ENCODE data around the gene CCNI.

The CCNI gene

DNA sequence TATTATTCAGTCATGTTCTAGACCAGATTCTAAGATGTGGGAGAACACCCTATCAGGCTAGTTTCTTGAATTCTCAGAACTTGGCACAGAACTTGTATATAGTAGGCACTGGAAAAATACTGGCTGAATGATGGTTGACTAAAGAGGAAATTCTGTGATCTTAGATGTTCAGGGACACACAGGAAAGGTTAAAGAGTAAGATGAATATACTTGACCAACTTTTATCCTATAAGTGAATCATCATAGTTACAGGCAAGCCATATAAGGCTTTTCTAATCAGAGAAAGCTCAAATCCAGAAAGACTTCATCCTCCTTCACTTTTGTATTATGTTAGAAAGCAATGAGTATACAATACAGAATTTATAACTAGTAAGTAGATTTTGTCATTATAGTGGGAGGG lies 72.4 kb downstream of the CCNI start:
- H3K4ac ChIP-seq (ENCODE audit: low read depth, low read length) = no peak overlapping the region
- no peak overlapping the region for H3K56ac ChIP-seq (ENCODE audit: low read length)
- H3K27ac ChIP-seq (ENCODE audit: low read depth, low read length) = no peak overlapping the region
- H4K5ac ChIP-seq (ENCODE audit: low read length) = no peak overlapping the region
- no peak for DNase-seq
- H3K4me2 ChIP-seq (ENCODE audit: low read length) = no peak overlapping the region
- H3K27me3 ChIP-seq (ENCODE audit: insufficient read depth, low read length, poor library complexity) = no peaks in the 10 kb centered on the region
- no peaks in the 10 kb centered on the region for H3K79me2 ChIP-seq (ENCODE audit: control insufficient read depth, insufficient read depth, low read length)
- no peak overlapping the region for H3K23ac ChIP-seq (ENCODE audit: low read length)
- H2BK5ac ChIP-seq (ENCODE audit: low read length) = no peak overlapping the region
- no peak overlapping the region for H3K4me3 ChIP-seq (ENCODE audit: low read length)
- no peak overlapping the region for H2AK5ac ChIP-seq (ENCODE audit: low read length)
- no peak overlapping the region for H2BK15ac ChIP-seq (replicated peaks; ENCODE audit: low read depth)
- peaks cover 10% of the 10 kb centered on the region for H3K36me3 ChIP-seq (ENCODE audit: control insufficient read depth, insufficient read depth, low read length)
- H3K9ac ChIP-seq (ENCODE audit: low read length) = no peak overlapping the region
- no peak overlapping the region for H2BK120ac ChIP-seq (ENCODE audit: low read depth, low read length)
- peaks cover 7% of the 10 kb centered on the region for H3K79me1 ChIP-seq (ENCODE audit: low read length)
- peaks cover 3% of the 10 kb centered on the region for H3K4me1 ChIP-seq (ENCODE audit: control insufficient read depth, low read depth, low read length)
- H4K8ac ChIP-seq (ENCODE audit: low read depth, low read length) = no peak overlapping the region
- no peak overlapping the region for H3K18ac ChIP-seq (ENCODE audit: low read length)

DNA sequence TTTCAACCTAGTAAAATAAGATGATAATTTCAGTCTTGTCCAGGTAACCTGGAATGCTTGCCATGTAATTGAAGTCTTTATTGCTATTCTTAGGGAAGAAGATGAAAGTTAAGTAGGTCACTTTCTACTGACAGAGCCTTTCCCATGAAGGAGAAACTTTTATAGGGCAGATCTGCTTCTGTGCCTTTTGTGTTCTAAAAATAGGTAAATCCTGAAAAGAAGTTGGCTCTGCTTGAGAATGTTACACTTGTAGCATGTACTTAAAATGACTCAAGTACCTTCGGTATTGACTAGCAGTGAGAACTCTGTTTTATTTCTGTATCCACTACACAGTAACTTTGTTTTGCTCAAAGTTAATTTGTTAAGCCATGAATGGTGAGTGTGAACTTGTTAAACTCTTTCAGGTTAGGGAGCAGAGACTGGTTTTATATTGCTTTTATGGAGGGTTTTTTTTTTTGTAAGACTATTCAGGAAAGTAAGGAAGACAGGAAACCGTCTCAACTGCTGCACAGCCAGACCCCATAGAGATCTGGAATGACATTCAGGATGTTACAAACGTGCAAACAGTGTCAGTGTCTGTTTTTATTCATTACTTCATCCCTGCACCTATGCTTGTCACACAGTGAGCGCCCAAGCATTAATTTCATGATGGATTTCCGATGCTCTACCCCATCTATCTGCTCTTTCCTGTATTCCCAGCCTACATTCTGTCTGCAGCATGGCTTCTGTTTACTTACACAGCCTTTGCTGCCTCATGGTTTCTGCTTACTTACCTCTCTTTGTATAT lies 73.3 kb downstream of the CCNI start:
- H3K27ac ChIP-seq (ENCODE audit: low read depth, low read length) = no peak overlapping the region
- no peak overlapping the region for H2BK120ac ChIP-seq (ENCODE audit: low read depth, low read length)
- no peak overlapping the region for H2AK5ac ChIP-seq (ENCODE audit: low read length)
- no peak overlapping the region for H3K4me2 ChIP-seq (ENCODE audit: low read length)
- H3K56ac ChIP-seq (ENCODE audit: low read length) = no peak overlapping the region
- no CpG with 5 or more reads among the region's 5 CpGs for WGBS (ENCODE audit: extremely low coverage, insufficient coverage, low lambda C conversion rate)
- H3K27me3 ChIP-seq (ENCODE audit: insufficient read depth, low read length, poor library complexity) = no peaks in the 10 kb centered on the region
- H3K4me1 ChIP-seq (ENCODE audit: control insufficient read depth, low read depth, low read length) = peaks cover 3% of the 10 kb centered on the region
- no peak overlapping the region for H3K18ac ChIP-seq (ENCODE audit: low read length)
- H4K8ac ChIP-seq (ENCODE audit: low read depth, low read length) = no peak overlapping the region
- H3K79me1 ChIP-seq (ENCODE audit: low read length) = peaks cover 7% of the 10 kb centered on the region
- no peak overlapping the region for H4K5ac ChIP-seq (ENCODE audit: low read length)
- DNase-seq = no peak
- no peak overlapping the region for H3K4me3 ChIP-seq (ENCODE audit: low read length)
- peak overlapping the region; percentile 50 for H3K23ac ChIP-seq (ENCODE audit: low read length)
- H3K9ac ChIP-seq (ENCODE audit: low read length) = no peak overlapping the region
- H3K4ac ChIP-seq (ENCODE audit: low read depth, low read length) = no peak overlapping the region
- no peak overlapping the region for H2BK5ac ChIP-seq (ENCODE audit: low read length)
- no peaks in the 10 kb centered on the region for H3K79me2 ChIP-seq (ENCODE audit: control insufficient read depth, insufficient read depth, low read length)
- H3K36me3 ChIP-seq (ENCODE audit: control insufficient read depth, insufficient read depth, low read length) = peaks cover 10% of the 10 kb centered on the region
- H2BK15ac ChIP-seq (replicated peaks; ENCODE audit: low read depth) = no peak overlapping the region

DNA sequence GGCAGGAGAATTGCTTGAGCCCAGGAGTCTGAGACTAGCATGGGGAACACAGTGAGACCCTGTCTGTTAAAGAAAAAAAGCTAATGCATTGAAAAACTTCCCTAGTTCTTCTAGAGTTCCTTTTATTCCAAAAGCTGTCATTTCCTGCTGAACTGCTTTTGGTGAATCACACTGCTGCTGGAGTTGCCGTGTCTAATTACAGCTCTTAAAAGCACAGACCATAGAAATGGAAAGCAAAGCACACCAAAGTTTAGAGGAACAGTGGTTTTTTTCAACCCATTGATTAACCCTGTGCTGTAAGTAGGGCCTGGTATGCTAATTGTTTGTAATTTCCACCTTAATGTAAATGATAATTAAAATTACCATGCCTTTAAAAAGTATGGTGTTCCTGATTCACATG lies 73.9 kb downstream of the CCNI start:
- no peak overlapping the region for H3K4me3 ChIP-seq (ENCODE audit: low read length)
- no peak overlapping the region for H2BK5ac ChIP-seq (ENCODE audit: low read length)
- peak overlapping the region; percentile 51 for H3K18ac ChIP-seq (ENCODE audit: low read length)
- H3K79me2 ChIP-seq (ENCODE audit: control insufficient read depth, insufficient read depth, low read length) = no peaks in the 10 kb centered on the region
- H3K9ac ChIP-seq (ENCODE audit: low read length) = no peak overlapping the region
- no peak for DNase-seq
- H3K4me2 ChIP-seq (ENCODE audit: low read length) = no peak overlapping the region
- peaks cover 11% of the 10 kb centered on the region for H3K36me3 ChIP-seq (ENCODE audit: control insufficient read depth, insufficient read depth, low read length)
- H2BK120ac ChIP-seq (ENCODE audit: low read depth, low read length) = no peak overlapping the region
- H2AK5ac ChIP-seq (ENCODE audit: low read length) = no peak overlapping the region
- WGBS (ENCODE audit: extremely low coverage, insufficient coverage, low lambda C conversion rate) = no CpG with 5 or more reads among the region's 1 CpG
- H3K23ac ChIP-seq (ENCODE audit: low read length) = no peak overlapping the region
- peaks cover 5% of the 10 kb centered on the region for H3K4me1 ChIP-seq (ENCODE audit: control insufficient read depth, low read depth, low read length)
- H4K5ac ChIP-seq (ENCODE audit: low read length) = no peak overlapping the region
- no peak overlapping the region for H2BK15ac ChIP-seq (replicated peaks; ENCODE audit: low read depth)
- peaks cover 7% of the 10 kb centered on the region for H3K79me1 ChIP-seq (ENCODE audit: low read length)
- no peak overlapping the region for H3K56ac ChIP-seq (ENCODE audit: low read length)
- no peak overlapping the region for H3K4ac ChIP-seq (ENCODE audit: low read depth, low read length)
- H3K27me3 ChIP-seq (ENCODE audit: insufficient read depth, low read length, poor library complexity) = no peaks in the 10 kb centered on the region
- no peak overlapping the region for H4K8ac ChIP-seq (ENCODE audit: low read depth, low read length)
- H3K27ac ChIP-seq (ENCODE audit: low read depth, low read length) = peak overlapping the region; percentile 46

DNA sequence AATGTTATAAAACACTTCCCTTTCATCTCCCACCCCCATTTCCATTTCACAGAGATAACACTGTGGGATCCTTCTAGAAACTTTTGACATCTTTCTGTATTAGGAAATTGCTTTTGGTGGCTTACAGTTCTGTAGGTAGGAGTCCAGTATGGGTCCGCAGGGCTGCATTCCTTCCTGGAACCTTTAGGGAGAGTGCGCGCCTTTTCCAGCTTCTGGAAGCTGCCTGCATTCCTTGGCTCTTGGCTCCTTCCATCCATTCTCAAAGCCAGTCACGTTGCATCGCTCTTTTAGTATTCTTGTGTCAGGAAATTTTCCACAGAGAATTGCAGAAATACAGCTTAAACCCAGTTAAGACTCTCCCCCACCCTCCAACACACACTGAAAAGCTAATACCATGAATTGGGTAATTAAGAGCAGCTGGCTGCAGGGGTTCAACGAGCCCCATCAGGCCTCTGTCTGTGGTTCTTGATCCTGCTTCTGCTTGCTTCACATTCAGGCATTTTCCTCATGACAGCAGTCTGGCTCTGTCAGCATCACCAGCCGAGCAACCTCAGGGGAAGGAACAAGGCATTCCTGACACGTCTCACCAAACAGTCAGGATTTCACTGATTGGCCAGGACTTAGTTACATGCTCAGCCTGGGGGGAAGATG lies 77.4 kb downstream of the CCNI start:
- Histone ChIP-seq H2BK120ac (ENCODE audit: low read depth, low read length) (no peak overlapping the region), H4K5ac (ENCODE audit: low read length) (no peak overlapping the region), H3K4me3 (ENCODE audit: low read length) (no peak overlapping the region), H3K23ac (ENCODE audit: low read length) (no peak overlapping the region), H3K9ac (ENCODE audit: low read length) (no peak overlapping the region), H3K36me3 (ENCODE audit: control insufficient read depth, insufficient read depth, low read length) (peaks cover 7% of the 10 kb centered on the region), H3K4me2 (ENCODE audit: low read length) (no peak overlapping the region), H3K56ac (ENCODE audit: low read length) (no peak overlapping the region), H3K27ac (ENCODE audit: low read depth, low read length) (no peak overlapping the region), H2AK5ac (ENCODE audit: low read length) (no peak overlapping the region), H3K27me3 (ENCODE audit: insufficient read depth, low read length, poor library complexity) (no peaks in the 10 kb centered on the region), H3K79me2 (ENCODE audit: control insufficient read depth, insufficient read depth, low read length) (peaks cover 6% of the 10 kb centered on the region), H3K4me1 (ENCODE audit: control insufficient read depth, low read depth, low read length) (peaks cover 5% of the 10 kb centered on the region), H3K18ac (ENCODE audit: low read length) (no peak overlapping the region), H3K79me1 (ENCODE audit: low read length) (peaks cover 15% of the 10 kb centered on the region), H2BK5ac (ENCODE audit: low read length) (no peak overlapping the region), H4K8ac (ENCODE audit: low read depth, low read length) (no peak overlapping the region), H3K4ac (ENCODE audit: low read depth, low read length) (no peak overlapping the region), H2BK15ac (replicated peaks; ENCODE audit: low read depth) (no peak overlapping the region)
- DNase-seq = peak; percentile 81
- WGBS (ENCODE audit: extremely low coverage, insufficient coverage, low lambda C conversion rate) = no CpG with 5 or more reads among the region's 8 CpGs

DNA sequence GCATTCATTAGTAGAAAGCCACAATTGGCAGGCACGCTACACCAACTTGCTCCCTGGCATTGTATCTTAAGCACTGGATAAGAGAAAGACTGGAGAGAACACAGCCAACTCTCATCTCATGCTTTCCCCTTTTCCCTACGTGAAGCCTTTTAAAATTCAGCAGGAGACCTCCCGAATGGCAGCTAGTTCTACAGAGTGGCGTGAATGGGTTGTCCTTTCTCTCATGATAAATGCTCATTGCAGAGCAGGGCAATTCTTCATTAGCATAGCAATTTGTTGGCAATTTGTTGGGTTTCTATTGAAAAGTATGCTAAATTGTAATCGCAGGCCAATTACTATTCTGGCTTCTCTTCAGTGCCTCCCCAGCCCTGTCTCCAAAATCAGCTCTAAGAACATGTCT lies 78.3 kb downstream of the CCNI start:
- no peak overlapping the region for H2AK5ac ChIP-seq (ENCODE audit: low read length)
- peaks cover 17% of the 10 kb centered on the region for H3K79me1 ChIP-seq (ENCODE audit: low read length)
- H3K27ac ChIP-seq (ENCODE audit: low read depth, low read length) = no peak overlapping the region
- no peak for DNase-seq
- no peak overlapping the region for H3K9ac ChIP-seq (ENCODE audit: low read length)
- H3K27me3 ChIP-seq (ENCODE audit: insufficient read depth, low read length, poor library complexity) = no peaks in the 10 kb centered on the region
- H3K18ac ChIP-seq (ENCODE audit: low read length) = no peak overlapping the region
- H3K79me2 ChIP-seq (ENCODE audit: control insufficient read depth, insufficient read depth, low read length) = peaks cover 14% of the 10 kb centered on the region
- no peak overlapping the region for H4K5ac ChIP-seq (ENCODE audit: low read length)
- H4K8ac ChIP-seq (ENCODE audit: low read depth, low read length) = no peak overlapping the region
- peaks cover 7% of the 10 kb centered on the region for H3K4me1 ChIP-seq (ENCODE audit: control insufficient read depth, low read depth, low read length)
- H3K56ac ChIP-seq (ENCODE audit: low read length) = no peak overlapping the region
- H3K36me3 ChIP-seq (ENCODE audit: control insufficient read depth, insufficient read depth, low read length) = peaks cover 4% of the 10 kb centered on the region
- no peak overlapping the region for H3K4ac ChIP-seq (ENCODE audit: low read depth, low read length)
- no peak overlapping the region for H3K4me3 ChIP-seq (ENCODE audit: low read length)
- no peak overlapping the region for H3K4me2 ChIP-seq (ENCODE audit: low read length)
- WGBS (ENCODE audit: extremely low coverage, insufficient coverage, low lambda C conversion rate) = no CpG with 5 or more reads among the region's 5 CpGs
- no peak overlapping the region for H2BK120ac ChIP-seq (ENCODE audit: low read depth, low read length)
- H2BK15ac ChIP-seq (replicated peaks; ENCODE audit: low read depth) = no peak overlapping the region
- H3K23ac ChIP-seq (ENCODE audit: low read length) = no peak overlapping the region
- no peak overlapping the region for H2BK5ac ChIP-seq (ENCODE audit: low read length)

All from mesendoderm (in vitro differentiated cells).